Nephron (organoid): ENCODE data around the gene CNTNAP2.

Experiments used
- H3K27ac Mint-ChIP-seq, 3 experiments: 2 replicates each; pipeline ENCODE4 v1.8.0; 2020; ENCODE audit warnings: mixed read lengths in 3 of 3, mild to moderate bottlenecking in 2 of 3, moderate library complexity in 1 of 3
- H3K27me3 Mint-ChIP-seq: 2 replicates; pipeline ENCODE4 v1.8.0; 2021; ENCODE audit warnings: low read depth, mild to moderate bottlenecking, moderate library complexity, mixed read lengths
- H3K36me3 Mint-ChIP-seq: 2 replicates; pipeline ENCODE4 v1.8.0; 2020; ENCODE audit warnings: low read depth, mixed read lengths
- H3K4me1 Mint-ChIP-seq: 2 replicates; pipeline ENCODE4 v1.8.0; 2020; ENCODE audit warnings: mixed read lengths
- H3K4me3 Mint-ChIP-seq, 3 experiments: 2 replicates each; pipeline ENCODE4 v1.8.0; 2020; ENCODE audit warnings: mild to moderate bottlenecking in 3 of 3, mixed read lengths in 3 of 3, moderate library complexity in 2 of 3
- H3K9me3 Mint-ChIP-seq: 2 replicates; pipeline ENCODE4 v1.8.0; 2020; ENCODE audit warnings: mixed read lengths
- CTCF ChIP-seq, 3 experiments: fragments of 200-600 bp; sonication (generic); IDR thresholded peaks; one replicate each; pipeline ENCODE4 v1.5.0; 2021; ENCODE audit warnings: antibody characterized with exemption in 3 of 3; ENCODE audit not compliant: unreplicated experiment in 3 of 3

CNTNAP2 gene

GRCh38 chr7:148223160-148223559, 2106.6 kb downstream of the CNTNAP2 start:
- H3K36me3 Mint-ChIP-seq: no peaks in the 10 kb centered on the region

GRCh38 chr7:148223738-148224137, 2107.1 kb downstream of the CNTNAP2 start:
- Mint-ChIP-seq H3K27ac (no peak overlapping the region), H3K27me3 (no peaks in the 10 kb centered on the region), H3K4me1 (no peaks in the 10 kb centered on the region), H3K36me3 (no peaks in the 10 kb centered on the region), H3K9me3 (peaks cover 13% of the 10 kb centered on the region), H3K4me3 (no peak overlapping the region)
- no peak for TF ChIP-seq CTCF (IDR thresholded peaks at IDR 0.05; ENCODE audit: unreplicated experiment in 3 of 3)

More at GRCh38 chr7:148223160-148223559, 2106.6 kb downstream of the CNTNAP2 start:
- peaks cover 13% of the 10 kb centered on the region for H3K9me3 Mint-ChIP-seq
- TF ChIP-seq CTCF (IDR thresholded peaks at IDR 0.05; ENCODE audit: unreplicated experiment in 3 of 3): no peak
- H3K4me3 Mint-ChIP-seq: no peak overlapping the region
- H3K4me1 Mint-ChIP-seq: no peaks in the 10 kb centered on the region
- no peak overlapping the region for H3K27ac Mint-ChIP-seq
- H3K27me3 Mint-ChIP-seq: no peaks in the 10 kb centered on the region

DNA sequence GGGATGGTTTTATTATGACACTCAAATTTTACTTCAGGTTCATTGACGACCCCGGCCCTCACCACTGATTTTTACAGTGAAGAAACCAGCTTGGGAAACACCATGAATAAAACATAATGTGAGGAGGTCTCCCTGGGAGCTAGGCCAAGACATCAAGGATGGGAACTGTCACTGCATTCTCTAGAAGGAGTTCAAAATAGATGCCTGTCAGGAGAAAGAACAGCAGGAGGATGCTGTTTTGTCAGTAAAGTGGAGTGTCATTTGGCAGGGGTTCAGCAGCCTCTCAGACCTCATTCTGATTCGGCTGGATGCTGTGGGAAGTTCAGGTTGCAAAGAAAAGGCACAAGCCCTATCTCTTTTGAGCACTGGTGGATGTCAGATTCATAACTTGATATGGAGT, 2113.7 kb downstream of the CNTNAP2 start:
- Mint-ChIP-seq H3K27ac (peak overlapping the region; percentile 11 to 37 (median 22)), H3K27me3 (no peaks in the 10 kb centered on the region), H3K9me3 (peaks cover 4% of the 10 kb centered on the region), H3K4me3 (no peak overlapping the region), H3K4me1 (peaks cover 13% of the 10 kb centered on the region), H3K36me3 (no peaks in the 10 kb centered on the region)
- TF ChIP-seq CTCF (IDR thresholded peaks at IDR 0.05; ENCODE audit: unreplicated experiment in 3 of 3): no peak

GRCh38 chr7:148230883-148231282, 2114.3 kb downstream of the CNTNAP2 start:
- Mint-ChIP-seq H3K4me1 (peaks cover 13% of the 10 kb centered on the region), H3K4me3 (no peak overlapping the region), H3K27ac (no peak overlapping the region), H3K9me3 (no peaks in the 10 kb centered on the region), H3K36me3 (no peaks in the 10 kb centered on the region), H3K27me3 (no peaks in the 10 kb centered on the region)
- no peak for TF ChIP-seq CTCF (IDR thresholded peaks at IDR 0.05; ENCODE audit: unreplicated experiment in 3 of 3)

GRCh38 chr7:148232784-148233183, 2116.2 kb downstream of the CNTNAP2 start:
- Mint-ChIP-seq H3K27me3 (no peaks in the 10 kb centered on the region), H3K36me3 (no peaks in the 10 kb centered on the region), H3K9me3 (no peaks in the 10 kb centered on the region), H3K27ac (no peak overlapping the region), H3K4me3 (no peak overlapping the region), H3K4me1 (peaks cover 13% of the 10 kb centered on the region)
- TF ChIP-seq CTCF (IDR thresholded peaks at IDR 0.05; ENCODE audit: unreplicated experiment in 3 of 3): no peak

DNA sequence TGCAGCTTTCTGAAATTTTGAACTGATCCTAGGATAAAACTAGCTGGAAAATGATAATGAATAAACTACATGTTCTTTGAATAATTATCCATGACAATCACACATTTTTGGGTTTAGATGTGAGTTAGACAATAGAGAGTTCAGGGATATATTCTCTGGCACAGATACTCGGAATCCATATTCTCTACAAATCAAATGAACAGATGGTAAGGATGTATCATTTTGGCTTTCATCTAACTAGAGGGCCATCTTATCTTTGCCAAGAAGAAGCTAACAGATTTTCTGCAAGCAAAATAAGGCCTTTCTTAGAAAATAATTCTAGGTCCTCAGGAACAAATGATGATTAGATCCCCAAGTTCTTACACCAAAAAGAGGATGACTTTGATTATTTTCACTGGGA, 2118.1 kb downstream of the CNTNAP2 start:
- Mint-ChIP-seq H3K4me3 (no peak overlapping the region), H3K27ac (no peak overlapping the region), H3K36me3 (no peaks in the 10 kb centered on the region), H3K27me3 (no peaks in the 10 kb centered on the region), H3K4me1 (peaks cover 19% of the 10 kb centered on the region), H3K9me3 (no peaks in the 10 kb centered on the region)
- no peak for TF ChIP-seq CTCF (IDR thresholded peaks at IDR 0.05; ENCODE audit: unreplicated experiment in 3 of 3)
